T-helper 1 cell treated with Interleukin-12 subunit alpha and Interleukin-12 subunit beta and Interleukin-4 antibody, amounts not matched to agents 30 ng/mL and 1 ng/mL, for 36 hours (primary cell): ENCODE data around the gene ABHD18. TPM values are rescaled to one million over a fixed set of nuclear protein-coding genes. Genes with fewer than 3 reads are reported as not detected.
"Not testable (repeated sequence)": the region's sequence is repeated elsewhere in the genome, so short reads cannot be mapped to it uniquely, and the experiment has no call there.

Source experiments
- intact Hi-C: fragments of 100-400 bp; cut with micrococcal nuclease; formaldehyde crosslinking; loops from one replicate; pipeline ENCODE4 v1.15.1; 2024
- total RNA-seq: library from RNA; stranded (reverse); gene quantifications from 2 replicates; pipeline ENCODE4 v1.2.3, GENCODE V29; 2022

The ABHD18 gene
- 24.1 and 25.2 TPM in 2 replicates for total RNA-seq

- intact Hi-C loops: loop anchor here (1.0 to 2.0 kb wide), 8 partner anchors 32 to 1128 kb away; partner anchors contain the start of genes HSPA4L, LARP1B, PLK4 and SCLT1
Measured at GRCh38 chr4:127965062-127965802, at the start of gene ABHD18, which contains the start of gene MFSD8. TSS of gene ABHD18 (plus strand) at chr4:127965406. CDS start at chr4:127982956, 17,550 bp downstream. TSS of gene MFSD8 (minus strand) at chr4:127965173. CDS start at chr4:127965133, 40 bp downstream.

- intact Hi-C loops: no loop called here
Measured at GRCh38 chr4:127916512-127916911, 48.7 kb upstream of the ABHD18 start.

- intact Hi-C loops: no loop called here
Measured at GRCh38 chr4:127917151-127917550, 48.1 kb upstream of the ABHD18 start.

DNA sequence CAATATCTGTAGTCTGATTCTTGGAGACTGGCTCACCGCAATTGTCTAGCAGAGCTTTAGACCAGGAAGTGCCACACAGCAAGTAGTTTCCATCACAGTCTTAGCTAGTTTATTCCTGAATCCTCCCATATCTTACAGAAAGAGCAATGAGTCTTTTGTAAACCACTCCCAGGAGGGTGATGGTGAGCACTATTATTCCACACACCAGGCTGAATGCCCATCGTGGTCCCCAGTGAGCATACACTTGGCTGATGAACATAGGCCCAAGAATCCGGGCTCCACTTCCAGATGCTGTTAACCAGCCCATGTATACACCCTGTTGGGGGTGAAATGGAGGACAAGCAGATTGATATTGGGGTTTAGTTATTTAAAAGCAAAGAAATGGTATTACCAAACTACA lies 44.7 kb upstream of the ABHD18 start:
- intact Hi-C loops: no loop called here

DNA sequence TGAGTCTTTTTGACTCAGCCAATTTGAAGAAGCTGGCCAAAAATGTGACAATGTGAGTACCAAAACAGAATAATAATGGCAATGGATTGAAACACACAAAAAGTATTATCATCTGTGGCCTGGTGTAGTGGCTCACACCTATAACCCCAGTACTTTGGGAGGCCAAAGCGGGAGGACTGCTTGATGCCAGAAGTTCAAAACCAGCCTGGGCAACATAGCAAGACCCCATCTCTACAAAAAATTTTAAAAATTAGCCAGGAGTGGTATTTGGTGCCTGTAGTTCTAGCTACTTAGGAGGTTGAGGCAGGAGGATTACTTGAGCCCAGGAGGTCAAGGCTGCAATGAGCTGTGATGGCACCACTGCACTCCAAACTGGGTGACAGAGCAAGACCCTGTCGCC lies 43.0 kb upstream of the ABHD18 start:
- intact Hi-C loops: no loop called here

DNA sequence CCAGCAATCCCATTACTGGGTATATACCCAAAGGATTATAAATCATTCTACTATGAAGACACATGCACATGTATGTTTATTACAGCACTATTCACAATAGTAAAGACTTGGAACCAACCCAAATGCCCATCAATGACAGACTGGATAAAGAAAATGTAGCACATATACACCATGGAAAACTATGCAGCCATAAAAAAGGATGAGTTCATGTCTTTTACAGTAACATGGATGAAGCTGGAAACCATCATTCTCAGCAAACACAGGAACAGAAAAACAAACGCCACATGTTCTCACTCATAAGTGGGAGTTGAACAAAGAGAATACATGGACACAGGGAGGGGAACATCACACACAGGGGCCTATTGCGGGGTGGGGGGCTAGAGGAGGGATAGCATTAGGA lies 39.5 kb upstream of the ABHD18 start:
- intact Hi-C loops: not testable (repeated sequence)

DNA sequence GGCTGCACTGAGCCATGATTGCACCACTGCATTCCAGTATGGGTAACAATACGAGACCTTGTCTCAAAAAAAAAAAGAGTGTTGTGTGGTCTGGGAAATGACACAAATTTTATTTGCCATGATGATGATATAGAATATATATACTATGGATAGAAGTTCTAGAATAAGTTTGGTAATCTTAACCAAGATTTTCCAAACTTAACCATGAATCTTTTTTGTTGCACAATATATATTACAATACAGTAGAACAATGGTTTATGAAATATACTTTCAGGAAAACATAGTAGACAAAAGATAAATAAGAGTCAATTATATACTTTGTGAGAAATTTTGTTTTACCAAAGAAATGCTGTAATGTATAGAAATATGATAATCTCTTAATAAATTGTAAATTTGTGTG lies 35.0 kb upstream of the ABHD18 start:
- intact Hi-C loops: no loop called here

DNA sequence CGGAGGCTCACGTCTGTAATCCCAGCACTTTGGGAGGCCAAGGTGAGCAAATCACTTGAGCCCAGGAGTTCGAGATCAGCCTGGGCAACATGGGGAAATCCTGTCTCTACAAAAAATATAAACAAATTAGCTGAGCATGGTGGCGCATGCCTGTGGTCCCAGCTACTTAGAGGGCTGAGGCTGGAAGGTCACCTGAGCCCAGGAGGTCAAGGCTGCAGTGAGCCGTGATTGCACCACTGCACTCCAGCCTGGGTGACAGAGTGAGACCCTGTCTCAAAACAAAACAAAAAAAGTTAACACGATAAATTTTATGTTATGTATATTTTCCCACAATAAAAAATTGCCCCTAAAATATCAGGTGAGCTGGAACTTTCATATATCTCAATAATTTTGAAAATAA lies 33.4 kb upstream of the ABHD18 start:
- intact Hi-C loops: not testable (repeated sequence)

- intact Hi-C loops: no loop called here
Measured at GRCh38 chr4:127936974-127937373, 28.2 kb upstream of the ABHD18 start.

DNA sequence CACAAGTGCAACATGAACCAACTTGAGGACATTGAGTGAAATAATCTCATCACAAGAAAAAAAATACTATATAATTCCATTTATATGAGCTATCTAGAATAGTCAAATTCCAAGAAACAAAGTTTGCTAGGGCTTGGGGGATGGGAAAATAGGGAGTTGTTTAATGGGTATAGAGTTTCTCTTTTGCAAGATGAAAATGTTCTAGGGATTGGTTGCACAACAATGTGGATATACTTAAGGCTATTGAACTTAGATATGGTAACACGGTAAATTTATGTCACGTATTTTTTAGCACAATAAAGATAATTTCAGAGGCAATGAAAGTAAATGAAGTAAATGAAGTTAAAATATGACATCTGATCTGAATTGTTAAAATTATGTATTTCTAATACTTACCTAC lies 8.1 kb upstream of the ABHD18 start:
- intact Hi-C loops: no loop called here

GRCh38 chr4:127959794-127960193 lies 5.4 kb upstream of the ABHD18 start:
- intact Hi-C loops: no loop called here

DNA sequence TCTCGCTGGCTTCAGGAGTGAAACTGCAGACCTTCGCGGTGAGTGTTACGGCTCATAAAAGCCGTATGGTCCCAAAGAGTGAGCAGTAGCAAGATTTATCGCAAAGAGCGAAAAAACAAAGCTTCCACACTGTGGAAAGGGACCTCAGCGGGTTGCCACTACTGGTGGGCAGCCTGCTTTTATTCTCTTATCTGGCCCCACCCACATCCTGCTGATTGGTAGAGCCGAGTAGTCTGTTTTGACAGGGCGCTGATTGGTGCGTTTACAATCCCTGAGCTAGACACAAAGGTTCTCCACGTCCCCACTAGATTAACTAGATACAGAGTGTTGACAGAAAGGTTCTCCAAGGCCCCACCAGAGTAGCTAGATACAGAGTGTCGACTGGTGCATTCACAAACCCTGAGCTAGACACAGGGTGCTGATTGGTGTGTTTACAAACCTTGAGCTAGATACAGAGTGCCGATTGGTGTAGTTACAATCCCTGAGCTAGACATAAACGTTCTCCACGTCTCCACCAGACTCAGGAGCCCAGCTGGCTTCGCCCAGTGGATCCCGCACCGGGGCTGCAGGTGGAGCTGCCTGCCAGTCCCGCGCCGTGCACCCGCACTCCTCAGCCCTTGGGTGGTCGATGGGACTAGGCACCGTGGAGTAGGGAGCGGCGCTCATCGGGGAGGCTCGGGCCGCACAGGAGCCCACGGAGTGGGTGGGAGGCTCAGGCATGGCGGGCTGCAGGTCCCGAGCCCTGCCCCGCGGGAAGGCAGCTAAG lies 1.4 kb upstream of the ABHD18 start:
- intact Hi-C loops: loop anchor here (2.0 kb wide), 2 partner anchors 33 to 73 kb away; no protein-coding TSS in a partner anchor

DNA sequence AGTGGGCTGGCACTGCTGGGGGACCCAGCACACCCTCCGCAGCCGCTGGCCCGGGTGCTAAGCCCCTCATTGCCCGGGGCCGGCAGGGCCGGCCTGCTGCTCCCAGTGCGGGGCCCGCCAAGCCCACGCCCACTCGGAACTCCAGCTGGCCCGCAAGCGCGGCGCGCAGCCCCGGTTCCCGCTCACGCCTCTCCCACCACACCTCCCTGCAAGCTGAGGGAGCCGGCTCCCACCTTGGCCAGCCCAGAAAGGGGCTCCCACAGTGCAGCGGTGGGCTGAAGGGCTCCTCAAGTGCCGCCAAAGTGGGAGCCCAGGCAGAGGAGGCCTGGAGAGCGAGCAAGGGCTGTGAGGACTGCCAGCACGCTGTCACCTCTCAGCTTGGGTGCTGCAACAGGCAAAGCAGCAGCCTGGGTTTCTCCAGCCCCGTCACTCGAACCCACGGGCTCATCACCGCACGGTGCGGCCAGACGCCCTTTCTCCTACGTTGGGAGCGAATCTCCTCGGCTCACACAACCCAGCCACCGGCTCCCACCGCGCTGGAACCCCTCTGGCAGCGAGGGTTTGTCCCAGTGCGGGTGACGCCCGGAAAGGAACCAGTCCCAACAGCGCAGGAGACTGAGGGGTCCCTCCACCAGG lies 662 bp upstream of the ABHD18 start:
- intact Hi-C loops: loop anchor here (1.0 to 2.0 kb wide), 8 partner anchors 32 to 1129 kb away; partner anchors contain the start of genes HSPA4L, LARP1B, PLK4 and SCLT1

- intact Hi-C loops: loop anchor here (1.0 to 2.0 kb wide), 8 partner anchors 31 to 1128 kb away; partner anchors contain the start of genes HSPA4L, LARP1B, PLK4 and SCLT1
Measured at GRCh38 chr4:127965803-127966175, 583 bp downstream of the ABHD18 start.

- intact Hi-C loops: no loop called here
Measured at GRCh38 chr4:127967141-127967775, 2.1 kb downstream of the ABHD18 start.

- intact Hi-C loops: no loop called here
Measured at GRCh38 chr4:127968586-127968985, 3.4 kb downstream of the ABHD18 start.

DNA sequence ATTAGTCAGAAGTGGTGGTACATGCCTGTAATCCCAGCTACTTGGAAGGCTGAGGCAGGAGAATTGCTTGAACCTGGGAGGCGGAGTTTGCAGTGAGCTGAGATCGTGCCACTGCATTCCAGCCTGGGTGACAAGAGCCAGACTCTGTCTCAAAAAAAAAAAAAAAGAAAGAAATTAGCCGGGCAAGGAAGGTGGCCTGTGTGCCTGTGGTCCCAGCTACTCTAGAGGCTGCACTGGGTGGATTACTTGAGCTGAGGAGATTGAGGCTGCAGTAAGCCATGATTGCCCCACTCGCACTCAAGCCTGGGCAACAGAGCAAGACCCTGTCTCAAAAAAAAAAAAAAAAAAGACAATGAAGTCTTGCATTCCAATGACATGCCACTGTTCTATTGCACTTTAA lies 5.7 kb downstream of the ABHD18 start:
- intact Hi-C loops: not testable (repeated sequence)

DNA sequence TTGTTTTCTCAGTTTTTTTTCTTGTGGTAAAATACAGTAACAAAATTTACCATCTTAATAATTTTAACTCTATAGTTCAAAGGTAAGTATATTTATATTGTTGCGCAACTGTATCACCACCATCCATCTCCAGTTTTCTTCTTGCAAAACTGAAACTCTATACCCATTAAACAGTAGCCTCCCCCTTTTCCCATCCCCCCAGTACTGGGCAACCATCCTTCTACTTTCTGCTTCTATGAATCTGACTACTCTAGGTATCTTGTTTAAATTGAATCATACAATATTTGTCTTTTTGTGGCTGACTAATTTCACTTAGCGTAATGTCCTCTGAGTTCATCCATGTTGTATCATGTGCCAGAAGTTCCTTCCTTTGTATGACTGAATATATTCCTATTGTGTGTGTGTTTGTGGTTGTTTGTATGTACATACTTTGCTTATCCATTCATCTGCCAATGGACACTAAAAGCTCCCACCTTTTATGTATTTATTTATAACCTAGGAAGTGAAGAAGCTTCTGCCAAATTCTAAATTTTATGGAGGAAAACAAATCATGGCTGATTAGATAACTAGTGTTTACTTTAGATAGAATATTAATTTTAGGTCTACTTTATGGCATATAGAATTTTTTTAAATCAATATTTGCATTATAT lies 10.0 kb downstream of the ABHD18 start:
- intact Hi-C loops: no loop called here

GRCh38 chr4:127978930-127979329 lies 13.7 kb downstream of the ABHD18 start:
- intact Hi-C loops: no loop called here

- intact Hi-C loops: no loop called here
Measured at GRCh38 chr4:127982445-127982844, 17.2 kb downstream of the ABHD18 start.

DNA sequence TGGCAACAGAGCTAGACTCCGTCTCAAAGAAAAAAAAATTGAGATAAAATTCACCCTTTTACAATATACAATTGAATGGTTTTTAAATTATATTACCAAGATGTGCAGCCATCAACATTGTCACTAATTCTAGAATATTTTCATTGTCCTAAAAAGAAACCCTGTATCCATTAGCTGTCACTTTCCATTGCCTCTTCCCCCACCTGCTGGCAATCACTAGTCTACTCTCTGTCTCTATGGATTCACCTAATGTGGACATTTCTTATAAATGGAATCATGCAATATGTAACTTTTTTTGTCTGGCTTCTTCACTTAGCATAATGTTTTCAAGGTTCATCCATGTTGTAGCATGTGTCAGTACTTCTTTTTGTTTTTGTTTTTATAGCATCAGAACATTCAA lies 20.8 kb downstream of the ABHD18 start:
- intact Hi-C loops: no loop called here
